Fibroblast of lung (primary cell): Measurements from ENCODE around the gene CNRIP1. TPM values are rescaled to one million over a fixed set of nuclear protein-coding genes. Genes with fewer than 3 reads are reported as not detected.

ENCODE experiments used
- DNase-seq, 2 donors: peaks; one replicate each; pipeline versions ENCODE4 v3.0.0 to v3.0.0-alpha.2; 2010; ENCODE audit warnings: low read depth in 2 of 2
- H2AFZ ChIP-seq: 2 replicates; pipeline ENCODE4 v1.5.1; 2012; ENCODE audit warnings: low read length, control low read depth, inconsistent platforms
- H3K27ac ChIP-seq: 2 replicates; pipeline ENCODE4 v1.5.1; 2011; ENCODE audit warnings: low read length, control low read depth; ENCODE audit not compliant: insufficient read depth
- H3K27me3 ChIP-seq: 2 replicates; pipeline ENCODE4 v1.5.1; 2011; ENCODE audit warnings: mild to moderate bottlenecking, low read length; ENCODE audit not compliant: control insufficient read depth, insufficient read depth
- H3K36me3 ChIP-seq: 2 replicates; pipeline ENCODE4 v1.5.1; 2011; ENCODE audit warnings: low read length; ENCODE audit not compliant: control insufficient read depth, insufficient read depth
- H3K4me1 ChIP-seq: 2 replicates; pipeline ENCODE4 v1.5.1; 2011; ENCODE audit warnings: low read length; ENCODE audit not compliant: control insufficient read depth, insufficient read depth; ENCODE audit errors: extremely low read depth
- H3K4me2 ChIP-seq: 2 replicates; pipeline ENCODE4 v1.5.1; 2011; ENCODE audit warnings: low read length, control low read depth; ENCODE audit not compliant: insufficient read depth; ENCODE audit errors: extremely low read depth
- H3K4me3 ChIP-seq, 4 experiments: fragments of 200-600 bp in 1 of 4; sonication (generic) in 1 of 4; replicated peaks in 1 of 4; 2 replicates each; pipeline ENCODE4 v1.5.1; 2011 to 2016; ENCODE audit warnings: low read length in 4 of 4, low read depth in 3 of 4, mild to moderate bottlenecking in 3 of 4, control low read depth in 2 of 4, inconsistent platforms in 1 of 4, mixed read lengths in 1 of 4; ENCODE audit not compliant: insufficient read depth in 1 of 4; ENCODE audit errors: control extremely low read depth in 1 of 4
- H3K79me2 ChIP-seq: 2 replicates; pipeline ENCODE4 v1.5.1; 2012; ENCODE audit warnings: mild to moderate bottlenecking, low read length, inconsistent platforms; ENCODE audit not compliant: control insufficient read depth, insufficient read depth
- H3K9ac ChIP-seq: 2 replicates; pipeline ENCODE4 v1.5.1; 2011; ENCODE audit warnings: mild to moderate bottlenecking, low read length, control low read depth; ENCODE audit not compliant: insufficient read depth
- H3K9me3 ChIP-seq: 2 replicates; pipeline ENCODE4 v1.5.1; 2012; ENCODE audit warnings: low read depth, low read length; ENCODE audit not compliant: control insufficient read depth, insufficient read depth
- H4K20me1 ChIP-seq: 2 replicates; pipeline ENCODE4 v1.5.1; 2011; ENCODE audit warnings: low read length; ENCODE audit not compliant: control insufficient read depth, insufficient read depth; ENCODE audit errors: extremely low read depth
- EZH2 ChIP-seq: IDR thresholded peaks from 2 replicates; pipeline ENCODE4 v1.5.1; 2012; ENCODE audit warnings: low read length, control low read depth, mild to moderate bottlenecking; ENCODE audit errors: missing control alignments
- polyA minus RNA-seq: library from RNA; depleted of rRNA, polyadenylated mRNA; stranded (reverse); fragments of >200 nt; gene quantifications from 2 replicates; pipeline ENCODE4 v1.2.3, GENCODE V29; 2011; ENCODE audit warnings: low replicate concordance
- polyA plus RNA-seq, 2 donors: library from polyadenylated mRNA; depleted of rRNA in 1 of 2; stranded (reverse) in 1 of 2; unstranded in 1 of 2; fragments of >200 nt; gene quantifications; 2 replicates each; pipeline ENCODE4 v1.2.1, GENCODE V29; 2011 to 2012; ENCODE audit warnings: missing spikeins in 1 of 2
- total RNA-seq: library from RNA; depleted of rRNA; stranded (reverse); fragments of >200 nt; gene quantifications from 2 replicates; pipeline ENCODE4 v1.2.1, GENCODE V29; 2014
- TF ChIP-seq, protein P1 (sequence below), 2 donors: IDR thresholded peaks in 1 of 2; conservative IDR thresholded peaks in 1 of 2; 1 replicate in 1 of 2; 2 replicates in 1 of 2; pipeline ENCODE4 v1.5.1; 2011 to 2012; ENCODE audit warnings: low read length in 2 of 2, control low read depth in 1 of 2, inconsistent platforms in 1 of 2, low read depth in 1 of 2, mild to moderate bottlenecking in 1 of 2

CNRIP1 gene, protein sequence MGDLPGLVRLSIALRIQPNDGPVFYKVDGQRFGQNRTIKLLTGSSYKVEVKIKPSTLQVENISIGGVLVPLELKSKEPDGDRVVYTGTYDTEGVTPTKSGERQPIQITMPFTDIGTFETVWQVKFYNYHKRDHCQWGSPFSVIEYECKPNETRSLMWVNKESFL
- total RNA-seq (34.7 and 39.8 TPM in 2 replicates), polyA plus RNA-seq (47.7 and 58.7 TPM in 2 replicates), polyA minus RNA-seq (14.1 and 27.9 TPM in 2 replicates)
- 29.0 and 41.4 TPM in 2 replicates for polyA plus RNA-seq (2012)

DNA sequence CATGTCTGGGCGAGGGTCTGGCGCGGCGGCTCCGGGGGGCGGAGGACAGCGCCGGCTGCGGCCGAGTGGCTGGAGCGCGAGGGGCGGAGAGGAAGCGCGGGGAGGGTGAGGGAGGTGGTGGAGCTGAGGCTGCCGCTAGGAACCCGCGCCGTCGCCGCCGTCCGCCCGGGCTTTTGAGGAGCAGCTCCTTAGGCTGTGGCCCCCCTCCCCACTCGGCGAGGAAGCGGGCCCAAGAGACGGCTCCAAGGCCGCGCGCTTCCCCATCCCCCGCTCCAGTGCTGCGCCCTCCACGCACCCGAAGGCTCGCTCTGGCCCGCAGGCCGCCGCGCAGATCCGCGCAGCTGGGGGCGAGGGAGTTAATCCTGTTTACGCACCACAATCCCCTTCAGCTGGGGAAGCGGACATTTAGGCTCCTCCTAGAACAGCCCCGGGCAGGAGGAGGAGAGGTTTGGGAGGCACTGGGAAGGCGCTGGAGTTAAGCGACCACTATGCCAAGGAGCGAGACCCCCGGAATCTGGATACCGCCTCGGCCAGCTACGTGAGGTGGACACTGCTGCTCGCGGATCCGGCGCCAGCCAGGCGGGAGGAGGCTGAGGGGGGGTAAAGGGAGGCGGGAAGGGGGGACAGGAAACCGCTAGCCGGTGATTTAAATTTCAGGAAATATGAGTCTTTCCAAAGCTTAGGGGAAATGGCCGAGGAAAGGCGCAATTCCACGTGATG, at the start of gene CNRIP1:
Gene CNRIP1 (minus strand): TSS at position 552 of the 720 bp plus-strand sequence. CDS start 549 bp downstream, at position 3.
- Histone ChIP-seq H4K20me1 (no peaks in the 10 kb centered on the region), H3K9me3 (no peaks in the 10 kb centered on the region), H3K27me3 (no peaks in the 10 kb centered on the region), H3K4me2 (peak within 1 kb of the TSS; percentile 97), H3K9ac (peak within 1 kb of the TSS; percentile 85), H3K4me3 (peak within 1 kb of the TSS; percentile 80 to 84 (median 84)), H3K79me2 (peaks cover 27% of the 10 kb centered on the region), H2AFZ (peak within 1 kb of the TSS; percentile 92), H3K4me1 (no peaks in the 10 kb centered on the region), H3K36me3 (no peaks in the 10 kb centered on the region), H3K27ac (peak within 1 kb of the TSS; percentile 94)
- DNase-seq = peak; percentile 77 to 85
- TF ChIP-seq, protein P1, sequence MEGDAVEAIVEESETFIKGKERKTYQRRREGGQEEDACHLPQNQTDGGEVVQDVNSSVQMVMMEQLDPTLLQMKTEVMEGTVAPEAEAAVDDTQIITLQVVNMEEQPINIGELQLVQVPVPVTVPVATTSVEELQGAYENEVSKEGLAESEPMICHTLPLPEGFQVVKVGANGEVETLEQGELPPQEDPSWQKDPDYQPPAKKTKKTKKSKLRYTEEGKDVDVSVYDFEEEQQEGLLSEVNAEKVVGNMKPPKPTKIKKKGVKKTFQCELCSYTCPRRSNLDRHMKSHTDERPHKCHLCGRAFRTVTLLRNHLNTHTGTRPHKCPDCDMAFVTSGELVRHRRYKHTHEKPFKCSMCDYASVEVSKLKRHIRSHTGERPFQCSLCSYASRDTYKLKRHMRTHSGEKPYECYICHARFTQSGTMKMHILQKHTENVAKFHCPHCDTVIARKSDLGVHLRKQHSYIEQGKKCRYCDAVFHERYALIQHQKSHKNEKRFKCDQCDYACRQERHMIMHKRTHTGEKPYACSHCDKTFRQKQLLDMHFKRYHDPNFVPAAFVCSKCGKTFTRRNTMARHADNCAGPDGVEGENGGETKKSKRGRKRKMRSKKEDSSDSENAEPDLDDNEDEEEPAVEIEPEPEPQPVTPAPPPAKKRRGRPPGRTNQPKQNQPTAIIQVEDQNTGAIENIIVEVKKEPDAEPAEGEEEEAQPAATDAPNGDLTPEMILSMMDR (conservative IDR thresholded peaks at IDR 0.05 in 1 of 2, IDR thresholded peaks at IDR 0.05 in 1 of 2; ENCODE audit: low read depth in 1 of 2, low read length in 2 of 2) = no peak
- no peak for TF ChIP-seq EZH2

- Histone ChIP-seq H3K36me3 (no peaks in the 10 kb centered on the region), H2AFZ (no peak overlapping the region), H3K9ac (no peak overlapping the region), H3K79me2 (no peaks in the 10 kb centered on the region), H3K27me3 (no peaks in the 10 kb centered on the region), H3K4me3 (no peak overlapping the region), H4K20me1 (no peaks in the 10 kb centered on the region), H3K27ac (no peak overlapping the region), H3K4me1 (no peaks in the 10 kb centered on the region), H3K4me2 (no peak overlapping the region), H3K9me3 (no peaks in the 10 kb centered on the region)
- no peak for TF ChIP-seq EZH2
- TF ChIP-seq, protein P1 (conservative IDR thresholded peaks at IDR 0.05 in 1 of 2, IDR thresholded peaks at IDR 0.05 in 1 of 2; ENCODE audit: low read depth in 1 of 2, low read length in 2 of 2) = no peak
- no peak for DNase-seq
These were observed 49.6 kb upstream of the CNRIP1 start for GRCh38 chr2:68369337-68369734.

GRCh38 chr2:68368654-68369336, 49.0 kb upstream of the CNRIP1 start:
- peak; percentile 74 to 88 for DNase-seq
- no peaks in the 10 kb centered on the region for H4K20me1 ChIP-seq
- no peak for TF ChIP-seq EZH2
- TF ChIP-seq, protein P1 (conservative IDR thresholded peaks at IDR 0.05 in 1 of 2, IDR thresholded peaks at IDR 0.05 in 1 of 2; ENCODE audit: low read depth in 1 of 2, low read length in 2 of 2) = no peak
- no peak overlapping the region for H3K27ac ChIP-seq
- peak overlapping the region; percentile 72 for H3K4me2 ChIP-seq
- no peak overlapping the region for H2AFZ ChIP-seq
- no peaks in the 10 kb centered on the region for H3K27me3 ChIP-seq
- H3K4me3 ChIP-seq = no peak overlapping the region
- no peak overlapping the region for H3K9ac ChIP-seq
- no peaks in the 10 kb centered on the region for H3K36me3 ChIP-seq
- H3K9me3 ChIP-seq = no peaks in the 10 kb centered on the region
- H3K79me2 ChIP-seq = no peaks in the 10 kb centered on the region
- no peaks in the 10 kb centered on the region for H3K4me1 ChIP-seq
